PC-3 (cell line): ENCODE measurements around the gene ACOX1.

ENCODE experiments used
- CTCF ChIP-seq: fragments of 300-600 bp; sonication (generic); conservative IDR thresholded peaks from 2 replicates; pipeline ENCODE4 v1.5.1; 2017; ENCODE audit warnings: antibody characterized with exemption, low read depth, mild to moderate bottlenecking, low read length
- EZH2 ChIP-seq: fragments of 300-600 bp; sonication (generic); IDR thresholded peaks from one replicate; pipeline ENCODE4 v1.6.1; 2017; ENCODE audit warnings: antibody characterized with exemption, mild to moderate bottlenecking, low read length; ENCODE audit not compliant: unreplicated experiment
- EZH2phosphoT487 ChIP-seq: fragments of 300-600 bp; sonication (generic); IDR thresholded peaks from 2 replicates; pipeline ENCODE4 v1.6.1; 2018; ENCODE audit warnings: mild to moderate bottlenecking, antibody characterized with exemption, low read length, borderline replicate concordance

GRCh38 chr17:75908201-75908600 lies 70.8 kb downstream of the ACOX1 start:
- TF ChIP-seq CTCF (no peak), EZH2phosphoT487 (no peak), EZH2 (no peak)
